HG03108 (cell line): ENCODE results near the gene ERN1.

Experiments used
- ATAC-seq: cut with Tn5 transposase; IDR thresholded peaks from one replicate; pipeline ENCODE4 v1.9.1; 2021; ENCODE audit warnings: moderate library complexity; ENCODE audit not compliant: unreplicated experiment

ERN1 gene

DNA sequence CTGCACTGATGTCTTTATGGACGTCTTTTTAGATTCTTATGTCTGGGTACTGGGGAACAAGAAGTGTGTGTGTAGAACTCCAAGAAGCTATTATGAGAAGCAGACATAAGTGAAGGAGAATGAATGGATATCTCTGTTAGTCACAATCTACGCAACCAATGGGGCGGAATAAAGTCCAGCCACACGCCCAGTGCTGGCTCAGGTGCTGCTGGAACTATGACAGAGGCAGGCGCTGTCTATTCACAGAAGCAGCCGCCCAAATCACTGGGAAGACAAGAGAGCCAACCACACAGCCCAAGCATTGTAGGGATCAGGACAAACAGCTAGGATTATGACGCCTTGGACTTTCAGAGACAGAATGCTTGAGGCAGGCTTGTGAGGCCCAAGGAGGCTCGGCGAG is 65.6 kb downstream of the ERN1 start:
- ATAC-seq = no peak

DNA sequence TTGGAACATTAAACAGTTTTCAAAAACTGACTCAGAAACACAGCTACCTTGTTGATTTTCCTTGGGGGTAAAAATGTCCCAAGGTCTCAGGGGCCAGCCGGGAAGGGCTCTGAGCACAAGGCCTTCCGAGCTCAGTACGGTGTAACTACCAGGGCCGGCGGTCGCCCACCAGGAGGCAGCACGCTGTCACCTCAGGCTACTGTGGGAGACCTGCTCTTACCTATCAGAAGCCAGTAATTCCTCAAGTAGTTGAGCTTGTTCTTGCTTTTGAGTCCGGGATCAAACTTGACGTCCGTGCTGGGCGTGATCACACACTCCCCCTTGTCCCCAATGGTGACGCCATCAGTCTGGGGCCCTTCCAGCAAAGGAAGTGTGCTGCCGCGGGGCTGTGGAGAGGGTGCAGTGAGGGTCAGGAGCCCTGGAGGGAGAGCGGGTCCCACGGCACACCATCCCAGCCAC is 66.1 kb downstream of the ERN1 start:
- no peak for ATAC-seq

GRCh38 chr17:64063088-64063487 is 66.9 kb downstream of the ERN1 start:
- peak; percentile 42 for ATAC-seq

- ATAC-seq = peak; percentile 53
Observed at GRCh38 chr17:64061178-64061898, 68.6 kb downstream of the ERN1 start.

DNA sequence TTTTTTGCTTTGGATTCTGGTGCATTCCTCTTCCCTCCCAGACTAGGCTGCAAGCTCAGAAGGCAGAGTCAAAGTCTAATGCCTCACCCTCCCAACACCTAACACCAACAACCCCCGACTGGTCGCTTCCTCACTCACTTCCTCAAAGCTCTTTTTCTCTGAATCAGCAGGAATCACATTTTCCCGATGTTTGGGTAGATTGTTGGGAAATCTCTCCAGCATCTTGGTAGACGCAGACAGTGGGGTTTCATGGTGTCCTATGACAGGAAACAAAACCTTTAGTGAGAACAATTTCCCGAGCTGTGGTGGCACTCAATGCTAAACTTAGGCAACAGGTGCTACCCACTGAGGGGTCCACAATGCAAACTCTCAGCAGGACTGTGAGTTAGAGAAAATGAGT is 69.6 kb downstream of the ERN1 start:
- no peak for ATAC-seq

GRCh38 chr17:64059756-64060155 is 70.2 kb downstream of the ERN1 start:
- no peak for ATAC-seq

GRCh38 chr17:64058621-64059020 is 71.3 kb downstream of the ERN1 start:
- ATAC-seq = no peak

GRCh38 chr17:64057701-64058263 is 72.2 kb downstream of the ERN1 start:
- ATAC-seq = no peak

GRCh38 chr17:64056269-64057005 is 73.5 kb downstream of the ERN1 start:
- peak; percentile 66 for ATAC-seq

- no peak for ATAC-seq
Observed at GRCh38 chr17:64055183-64056142, 74.5 kb downstream of the ERN1 start.

DNA sequence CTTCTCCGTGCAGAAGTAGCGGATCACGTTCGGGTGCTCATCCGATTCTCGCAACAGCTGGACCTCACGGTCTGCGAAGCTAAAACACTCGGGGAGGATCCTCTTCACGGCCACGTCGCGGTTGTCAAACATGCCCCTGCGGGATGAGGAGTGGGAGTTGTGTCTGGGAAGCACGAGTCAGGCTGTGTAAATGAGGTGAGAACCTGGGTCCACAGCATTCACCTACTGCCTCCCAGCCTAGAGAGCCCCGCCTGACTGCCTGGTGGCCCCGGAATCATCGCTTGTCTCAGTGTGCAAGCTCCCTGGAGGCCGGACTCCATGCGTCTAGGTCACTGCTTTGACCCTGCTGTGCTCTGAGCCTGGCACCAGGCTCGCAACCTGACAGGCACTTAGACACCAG is 75.6 kb downstream of the ERN1 start:
- ATAC-seq = no peak

DNA sequence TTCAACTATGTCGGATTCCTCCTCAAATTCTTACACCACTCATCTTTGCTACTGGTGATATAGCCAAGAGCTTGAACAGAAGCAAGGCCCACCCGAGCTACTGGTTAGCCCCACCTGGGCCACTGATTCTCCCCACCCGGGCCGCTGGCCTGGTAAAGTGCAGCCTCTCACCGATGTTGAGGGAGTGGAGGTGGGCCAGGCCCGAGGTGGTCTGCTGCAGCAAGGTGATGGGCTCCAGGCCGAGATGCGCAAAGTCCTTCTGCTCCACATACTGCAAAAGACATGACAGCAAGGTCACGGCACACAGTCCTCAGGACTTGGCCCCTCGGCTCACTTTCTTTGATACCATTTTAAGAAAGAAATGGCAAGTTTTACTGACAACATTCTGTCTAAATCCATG is 76.8 kb downstream of the ERN1 start:
- no peak for ATAC-seq

- ATAC-seq = no peak
Observed at GRCh38 chr17:64051153-64051552, 78.8 kb downstream of the ERN1 start.

GRCh38 chr17:64048805-64049204 is 81.1 kb downstream of the ERN1 start:
- ATAC-seq = no peak

- ATAC-seq = no peak
Observed at GRCh38 chr17:64045176-64045575, 84.8 kb downstream of the ERN1 start.

DNA sequence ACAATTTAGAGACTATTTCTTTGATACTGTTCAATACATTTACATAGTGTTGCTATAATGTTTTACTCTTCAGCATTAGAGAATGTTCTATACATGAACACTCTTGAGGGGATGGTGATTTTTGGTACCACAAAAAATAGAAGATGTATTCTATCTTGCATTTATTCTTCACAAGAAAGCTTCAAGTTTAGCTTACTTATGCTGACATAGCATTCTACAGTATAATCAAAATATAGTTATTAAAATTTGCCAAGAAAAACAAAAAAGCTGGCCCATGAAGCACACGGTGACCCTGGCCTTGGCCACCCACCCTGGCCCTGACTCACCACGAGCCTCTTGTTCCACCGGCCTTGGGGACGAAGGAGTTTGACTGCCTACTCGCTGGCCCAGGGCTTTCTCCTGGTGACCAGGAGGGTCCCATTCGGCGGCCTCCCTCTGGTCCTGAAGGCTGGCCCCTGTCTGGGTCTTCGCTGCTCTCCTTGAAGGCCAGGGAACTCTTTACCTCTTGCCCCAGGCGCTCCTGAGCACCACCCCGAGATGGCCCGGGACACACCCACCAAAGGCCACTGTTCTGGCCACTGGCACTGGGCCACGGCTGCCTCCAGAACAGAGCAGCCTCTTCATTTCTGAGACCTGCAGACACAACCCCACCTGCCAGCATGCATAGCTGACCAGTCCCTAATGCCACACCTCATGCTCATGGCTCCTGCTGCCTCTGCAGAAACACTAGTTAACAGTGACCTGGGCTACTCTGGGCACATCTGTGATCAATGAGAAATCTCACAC is 87.1 kb downstream of the ERN1 start:
- ATAC-seq = no peak

- no peak for ATAC-seq
Observed at GRCh38 chr17:64041912-64042311, 88.0 kb downstream of the ERN1 start.

DNA sequence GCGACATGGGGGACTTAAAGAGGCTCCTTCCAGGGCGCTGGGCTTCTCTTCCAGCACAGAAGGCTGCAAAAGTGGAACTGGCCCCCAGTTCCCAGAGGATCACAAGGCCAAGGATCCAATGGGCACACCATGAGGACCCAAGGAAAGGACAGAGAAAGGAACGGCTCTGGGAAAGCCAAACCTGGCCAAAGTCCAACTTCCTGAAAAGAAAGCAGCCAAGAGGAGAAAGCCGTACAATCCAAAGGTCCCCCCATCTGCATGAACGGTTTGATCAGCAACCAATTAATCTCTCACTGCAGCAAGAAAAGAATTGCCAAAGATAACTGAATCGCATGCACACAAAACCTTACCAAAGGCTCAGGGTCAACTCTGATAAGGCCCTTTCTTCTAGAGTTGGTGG is 89.7 kb downstream of the ERN1 start:
- ATAC-seq = no peak

- no peak for ATAC-seq
Observed at GRCh38 chr17:64039106-64039400, 90.9 kb downstream of the ERN1 start.

DNA sequence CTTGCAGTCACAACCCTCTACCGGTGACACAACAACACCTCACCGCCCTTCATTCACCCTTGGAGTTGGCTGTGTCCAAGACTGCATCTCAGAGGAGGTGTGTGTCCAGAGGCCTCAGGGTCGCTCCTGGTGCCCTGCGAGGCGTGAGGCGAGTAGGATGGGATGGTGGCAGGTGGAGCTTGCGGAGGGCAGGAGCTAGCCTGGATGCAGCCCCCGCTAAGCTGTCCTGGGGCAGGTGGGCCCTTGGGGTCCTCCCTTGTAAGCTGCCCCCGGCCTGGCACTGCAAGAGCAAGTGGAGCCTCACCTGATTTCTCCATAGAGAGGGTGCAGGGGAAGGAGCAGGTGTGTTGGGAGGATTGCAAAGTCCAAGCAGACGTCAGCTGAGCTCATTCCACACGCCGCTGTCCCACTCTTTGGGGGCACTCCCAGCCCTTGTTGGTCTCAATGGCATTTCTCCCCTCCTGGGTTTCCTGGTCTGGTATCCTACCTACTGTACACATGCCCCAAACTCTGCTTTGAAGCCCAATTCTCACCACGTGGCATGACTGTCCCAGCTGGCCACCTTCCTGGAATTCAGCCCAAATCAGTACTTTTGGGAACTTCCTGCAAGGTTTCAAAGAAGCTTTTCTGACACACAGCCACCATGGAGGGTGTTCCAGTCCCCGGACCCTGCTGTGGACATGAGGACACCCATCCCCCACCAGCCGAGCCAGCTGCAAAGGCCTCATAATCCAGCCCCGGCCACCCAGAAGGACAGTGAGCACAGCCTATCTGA is 91.4 kb downstream of the ERN1 start:
- no peak for ATAC-seq
